Breast epithelium (tissue), 3 donors: ENCODE data around the gene ADGRL3.

Source experiments
- CTCF ChIP-seq, 3 donors: fragments of 450-650 bp; IDR thresholded peaks; one replicate each; pipeline ENCODE4 v1.5.1; 2016 to 2017; ENCODE audit warnings: antibody characterized with exemption in 3 of 3, mild to moderate bottlenecking in 3 of 3, moderate library complexity in 3 of 3
- POLR2A ChIP-seq: fragments of 450-650 bp; IDR thresholded peaks from one replicate; pipeline ENCODE4 v1.6.1; 2016; ENCODE audit warnings: antibody characterized with exemption, mild to moderate bottlenecking, moderate library complexity
- POLR2AphosphoS5 ChIP-seq, 3 donors: sonication (generic); formaldehyde crosslinking; IDR thresholded peaks; one replicate each; pipeline ENCODE4 v1.6.1; 2017; ENCODE audit warnings: antibody characterized with exemption in 3 of 3

GRCh38 chr4:61533140-61533539 is 333.0 kb downstream of the ADGRL3 start:
- TF ChIP-seq CTCF (IDR thresholded peaks at IDR 0.05): no peak
- TF ChIP-seq POLR2AphosphoS5 (IDR thresholded peaks at IDR 0.05): no peak
- no peak for TF ChIP-seq POLR2A
